Ramos (cell line): ENCODE measurements around the gene TMED6.
"Not testable (repeated sequence)": the region's sequence is repeated elsewhere in the genome, so short reads cannot be mapped to it uniquely, and the experiment has no call there.

Experiments
- in situ Hi-C: fragments of 300-500 bp; cut with MboI; formaldehyde crosslinking; loops from one replicate; pipeline ENCODE4 v1.14.3; 2022; ENCODE audit warnings: low sequenced_read_pairs; ENCODE audit not compliant: unreplicated experiment

TMED6 gene

GRCh38 chr16:69307856-69308255 lies 43.7 kb downstream of the TMED6 start:
- in situ Hi-C loops, result no loop called here

GRCh38 chr16:69307091-69307490 lies 44.5 kb downstream of the TMED6 start:
- in situ Hi-C loops, result no loop called here

GRCh38 chr16:69306031-69306430 lies 45.6 kb downstream of the TMED6 start:
- in situ Hi-C loops, result no loop called here

- in situ Hi-C loops, result no loop called here
These were observed 49.3 kb downstream of the TMED6 start for GRCh38 chr16:69302301-69302700.

- in situ Hi-C loops, result no loop called here
These were observed 49.7 kb downstream of the TMED6 start for GRCh38 chr16:69301861-69302260.

GRCh38 chr16:69301187-69301586 lies 50.4 kb downstream of the TMED6 start:
- in situ Hi-C loops, result no loop called here

- in situ Hi-C loops, result no loop called here
These were observed 53.3 kb downstream of the TMED6 start for GRCh38 chr16:69298261-69298660.

GRCh38 chr16:69296771-69297170 lies 54.8 kb downstream of the TMED6 start:
- in situ Hi-C loops, result not testable (repeated sequence)

GRCh38 chr16:69294051-69294450 lies 57.5 kb downstream of the TMED6 start:
- in situ Hi-C loops, result no loop called here

- in situ Hi-C loops, result no loop called here
These were observed 58.2 kb downstream of the TMED6 start for GRCh38 chr16:69293401-69293800.
